ENCODE measurements around the gene ST6GALNAC3.

DNA sequence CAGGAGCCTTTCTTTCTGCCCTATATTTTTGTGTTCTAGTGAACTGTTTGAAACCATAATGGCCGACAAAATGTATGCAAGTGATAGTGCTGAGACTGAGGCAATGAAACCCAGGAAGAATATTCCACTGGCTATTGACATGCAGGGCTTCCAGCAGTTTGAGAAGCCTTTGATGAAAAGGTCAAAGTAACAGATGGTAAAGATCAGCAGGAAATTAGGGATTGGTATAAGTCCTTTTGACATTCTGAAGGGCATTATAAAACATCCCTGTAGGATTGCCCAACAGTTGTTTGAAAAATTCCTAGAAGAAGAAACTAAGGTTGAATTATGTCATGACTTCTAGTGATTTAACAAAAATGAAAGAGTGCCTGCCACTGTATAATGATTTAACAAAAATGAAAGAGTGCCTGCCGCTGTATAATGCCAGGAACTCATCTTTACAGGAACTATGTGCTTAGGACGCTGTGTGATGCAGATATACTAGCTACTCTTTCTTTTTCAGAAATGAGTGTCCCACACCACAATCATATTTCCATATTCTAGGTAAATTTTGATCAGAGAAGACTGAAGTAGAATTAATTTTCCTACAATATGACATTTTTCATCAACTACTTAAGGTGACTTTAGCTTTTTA, 508.8 kb downstream of the ST6GALNAC3 start:
- TF ChIP-seq CTCF (IDR thresholded peaks at IDR 0.05) (no peak), SIN3A (IDR thresholded peaks at IDR 0.05; ENCODE audit: borderline replicate concordance, insufficient read depth, low read depth, low read length) (no peak), POLR2AphosphoS5 (IDR thresholded peaks at IDR 0.05; ENCODE audit: low read depth, low read length) (no peak), REST (IDR thresholded peaks at IDR 0.05; ENCODE audit: insufficient read depth in 1 of 2, low read depth in 2 of 2, low read length in 1 of 2) (no peak)
